RWPE2 (cell line): ENCODE measurements around the gene PLK4.

Source experiments
- ATAC-seq: fragments of 200-7000 bp; cut with Tn5 transposase; 3 replicates; pipeline ENCODE4 v1.9.1; 2021; ENCODE audit warnings: low read depth
- DNase-seq: peaks from one replicate; pipeline ENCODE4 v3.0.0-alpha.2; 2020; ENCODE audit warnings: low spot score
- H3K27ac ChIP-seq: fragments of 450-650 bp; 2 replicates; pipeline ENCODE4 v1.5.1; 2017; ENCODE audit warnings: mild to moderate bottlenecking; ENCODE audit not compliant: poor library complexity, severe bottlenecking
- H3K27me3 ChIP-seq: fragments of 250-450 bp; sonication (Bioruptor Pico); 2 replicates; pipeline ENCODE4 v1.5.1; 2021; ENCODE audit warnings: mild to moderate bottlenecking, moderate library complexity; ENCODE audit not compliant: insufficient read depth, poor library complexity, severe bottlenecking
- H3K36me3 ChIP-seq: fragments of 250-450 bp; sonication (Bioruptor Pico); 2 replicates; pipeline ENCODE4 v1.5.1; 2020; ENCODE audit warnings: low read depth, mild to moderate bottlenecking, moderate library complexity
- H3K4me1 ChIP-seq: fragments of 250-450 bp; sonication (Bioruptor Pico); 2 replicates; pipeline ENCODE4 v1.5.1; 2021; ENCODE audit warnings: mild to moderate bottlenecking, moderate library complexity; ENCODE audit not compliant: insufficient read depth, poor library complexity, severe bottlenecking
- H3K4me3 ChIP-seq: fragments of 250-450 bp; sonication (Bioruptor Pico); 2 replicates; pipeline ENCODE4 v1.5.1; 2021; ENCODE audit warnings: mild to moderate bottlenecking, moderate library complexity; ENCODE audit not compliant: severe bottlenecking
- H3K9me3 ChIP-seq: fragments of 250-450 bp; sonication (Bioruptor Pico); 2 replicates; pipeline ENCODE4 v1.5.1; 2021; ENCODE audit warnings: mild to moderate bottlenecking, moderate library complexity; ENCODE audit not compliant: severe bottlenecking
- TF ChIP-seq, protein P1 (sequence below): fragments of 450-650 bp; IDR thresholded peaks from one replicate; pipeline ENCODE4 v1.5.1; 2017; ENCODE audit warnings: mild to moderate bottlenecking, moderate library complexity; ENCODE audit not compliant: poor library complexity, severe bottlenecking

Gene PLK4

DNA sequence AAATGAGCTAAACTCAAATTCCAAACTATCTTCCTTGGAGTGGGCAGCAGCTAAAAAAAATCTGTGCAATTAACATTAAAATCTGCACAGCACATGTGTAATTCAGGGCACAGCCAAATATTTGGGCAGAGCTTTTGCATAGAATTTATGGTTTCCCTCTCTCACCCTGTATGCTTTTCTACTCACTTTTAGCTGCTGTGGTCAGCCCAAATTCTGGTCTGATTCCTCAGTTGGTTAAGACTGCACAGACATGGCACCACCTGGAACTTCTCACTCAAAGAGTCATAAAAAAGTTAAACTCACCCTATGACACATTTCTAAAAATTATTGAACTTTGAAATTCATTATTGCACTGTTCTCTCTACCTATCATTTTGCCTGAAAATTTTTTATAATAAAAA is 4.9 kb upstream of the PLK4 start:
- Histone ChIP-seq H3K9me3 (no peaks in the 10 kb centered on the region), H3K4me3 (no peak overlapping the region), H3K4me1 (peaks cover 8% of the 10 kb centered on the region), H3K27me3 (no peaks in the 10 kb centered on the region), H3K36me3 (0 out of 2 replicates have a peak, but pooled peaks cover 3% of the 10 kb centered on the region), H3K27ac (no peak overlapping the region)
- TF ChIP-seq, protein P1, sequence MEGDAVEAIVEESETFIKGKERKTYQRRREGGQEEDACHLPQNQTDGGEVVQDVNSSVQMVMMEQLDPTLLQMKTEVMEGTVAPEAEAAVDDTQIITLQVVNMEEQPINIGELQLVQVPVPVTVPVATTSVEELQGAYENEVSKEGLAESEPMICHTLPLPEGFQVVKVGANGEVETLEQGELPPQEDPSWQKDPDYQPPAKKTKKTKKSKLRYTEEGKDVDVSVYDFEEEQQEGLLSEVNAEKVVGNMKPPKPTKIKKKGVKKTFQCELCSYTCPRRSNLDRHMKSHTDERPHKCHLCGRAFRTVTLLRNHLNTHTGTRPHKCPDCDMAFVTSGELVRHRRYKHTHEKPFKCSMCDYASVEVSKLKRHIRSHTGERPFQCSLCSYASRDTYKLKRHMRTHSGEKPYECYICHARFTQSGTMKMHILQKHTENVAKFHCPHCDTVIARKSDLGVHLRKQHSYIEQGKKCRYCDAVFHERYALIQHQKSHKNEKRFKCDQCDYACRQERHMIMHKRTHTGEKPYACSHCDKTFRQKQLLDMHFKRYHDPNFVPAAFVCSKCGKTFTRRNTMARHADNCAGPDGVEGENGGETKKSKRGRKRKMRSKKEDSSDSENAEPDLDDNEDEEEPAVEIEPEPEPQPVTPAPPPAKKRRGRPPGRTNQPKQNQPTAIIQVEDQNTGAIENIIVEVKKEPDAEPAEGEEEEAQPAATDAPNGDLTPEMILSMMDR, result no peak
- no peak for ATAC-seq
- no peak for DNase-seq

DNA sequence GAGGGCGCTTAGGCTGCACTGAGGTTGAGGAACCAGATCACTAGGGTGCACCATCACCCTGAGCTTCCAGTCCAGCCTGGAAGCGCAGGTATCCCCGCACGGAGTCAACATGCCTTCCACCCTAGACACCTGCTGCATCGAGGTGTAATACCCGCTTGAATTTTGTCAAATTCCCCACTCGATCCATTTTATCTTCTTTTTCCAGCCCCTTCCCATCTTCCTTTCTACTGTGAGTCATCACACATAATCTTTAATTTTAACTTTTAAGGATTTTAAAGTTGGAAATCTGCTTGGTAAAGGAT is 821 bp downstream of the PLK4 start:
- DNase-seq (no peak), ATAC-seq (no peak; the same call in 2 of the 3 replicates)
- Histone ChIP-seq H3K36me3 (peaks cover 48% of the 10 kb centered on the region), H3K27me3 (no peaks in the 10 kb centered on the region), H3K9me3 (no peaks in the 10 kb centered on the region), H3K27ac (peak overlapping the region; percentile 69), H3K4me1 (peaks cover 10% of the 10 kb centered on the region), H3K4me3 (peak overlapping the region; percentile 87)
- TF ChIP-seq, protein P1, result peak; percentile 18

DNA sequence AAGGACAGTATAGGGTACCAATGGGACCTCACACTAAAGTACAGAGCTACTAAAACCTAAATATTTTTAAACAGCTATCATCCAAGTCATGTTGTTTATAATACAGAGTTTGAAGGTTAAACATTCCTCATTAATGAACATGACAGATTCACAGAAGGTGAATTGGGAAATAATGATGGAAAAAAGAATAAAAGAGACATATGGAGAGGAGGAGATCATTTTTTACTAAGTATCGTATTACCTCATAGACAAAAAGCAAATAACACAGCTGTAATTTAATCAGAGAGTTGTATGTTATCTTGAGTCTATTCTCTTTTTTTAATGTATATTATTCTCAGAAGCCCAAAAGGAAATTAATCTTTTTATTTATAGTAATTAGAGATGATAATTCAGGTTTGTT is 7.9 kb downstream of the PLK4 start:
- Histone ChIP-seq H3K27ac (no peak overlapping the region), H3K4me3 (no peak overlapping the region), H3K27me3 (no peaks in the 10 kb centered on the region), H3K9me3 (no peaks in the 10 kb centered on the region), H3K36me3 (peaks cover 99% of the 10 kb centered on the region), H3K4me1 (no peaks in the 10 kb centered on the region)
- TF ChIP-seq, protein P1, result no peak
- no peak for DNase-seq
- no peak for ATAC-seq

DNA sequence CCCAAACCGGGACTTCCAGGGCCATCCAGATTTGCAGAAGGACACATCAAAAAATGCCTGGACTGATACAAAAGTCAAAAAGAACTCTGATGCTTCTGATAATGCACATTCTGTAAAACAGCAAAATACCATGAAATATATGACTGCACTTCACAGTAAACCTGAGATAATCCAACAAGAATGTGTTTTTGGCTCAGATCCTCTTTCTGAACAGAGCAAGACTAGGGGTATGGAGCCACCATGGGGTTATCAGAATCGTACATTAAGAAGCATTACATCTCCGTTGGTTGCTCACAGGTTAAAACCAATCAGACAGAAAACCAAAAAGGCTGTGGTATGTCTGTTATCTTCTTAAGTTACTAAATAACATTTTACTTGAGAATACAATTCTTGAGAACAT is 9.2 kb downstream of the PLK4 start:
- H3K36me3 ChIP-seq, result peaks cover 99% of the 10 kb centered on the region
- H3K27me3 ChIP-seq, result no peaks in the 10 kb centered on the region
- ATAC-seq (no peak), DNase-seq (no peak)
- H3K4me1 ChIP-seq, result no peaks in the 10 kb centered on the region
- no peak overlapping the region for H3K27ac ChIP-seq
- H3K9me3 ChIP-seq, result no peaks in the 10 kb centered on the region
- no peak overlapping the region for H3K4me3 ChIP-seq
- TF ChIP-seq, protein P1, result no peak

DNA sequence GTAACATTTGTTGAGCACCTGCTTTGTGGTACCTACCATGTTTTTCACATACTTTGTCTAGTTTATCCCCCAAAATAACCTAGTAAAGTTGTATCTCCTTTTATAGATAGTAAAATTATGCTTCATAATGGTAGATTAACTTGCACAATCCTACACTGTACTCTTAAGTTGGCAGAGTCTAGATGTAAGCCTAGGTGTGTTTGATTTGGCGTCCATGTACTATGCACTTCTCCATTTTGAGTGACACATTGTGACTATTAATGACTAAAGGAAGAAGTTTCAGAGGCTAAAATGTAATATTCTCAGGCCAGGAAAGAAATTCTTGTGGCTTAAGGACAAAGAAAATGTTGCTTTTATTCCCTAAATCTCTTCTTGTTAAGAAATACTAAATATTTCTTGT is 15.4 kb downstream of the PLK4 start:
- TF ChIP-seq, protein P1, result no peak
- Histone ChIP-seq H3K27ac (no peak overlapping the region), H3K9me3 (no peaks in the 10 kb centered on the region), H3K36me3 (peaks cover 74% of the 10 kb centered on the region), H3K4me3 (no peak overlapping the region), H3K27me3 (no peaks in the 10 kb centered on the region), H3K4me1 (no peaks in the 10 kb centered on the region)
- DNase-seq (no peak), ATAC-seq (no peak)
